Testis (tissue), 2 donors: ENCODE measurements around the gene PIK3R4.

ENCODE experiments used
- CTCF ChIP-seq, 3 experiments: fragments of 450-650 bp in 2 of 3; fragments of 200-600 bp in 1 of 3; sonication (generic) in 1 of 3; IDR thresholded peaks; one replicate each; pipeline ENCODE4 v1.5.1; 2016 to 2019; ENCODE audit warnings: antibody characterized with exemption in 3 of 3, mild to moderate bottlenecking in 2 of 3, moderate library complexity in 1 of 3
- POLR2A ChIP-seq: fragments of 450-650 bp; IDR thresholded peaks from one replicate; pipeline ENCODE4 v1.6.1; 2017; ENCODE audit warnings: antibody characterized with exemption, mild to moderate bottlenecking, moderate library complexity

- TF ChIP-seq POLR2A (no peak), CTCF (IDR thresholded peaks at IDR 0.05) (no peak)
Measured at GRCh38 chr3:130688697-130689470, 57.7 kb downstream of the PIK3R4 start.
